ENCODE measurements around the gene SDK1. TPM values are rescaled to one million over a fixed set of nuclear protein-coding genes. Genes with fewer than 3 reads are reported as not detected.

The SDK1 gene
- total RNA-seq, 1 donor from 2014 or later = 0.16 TPM

DNA sequence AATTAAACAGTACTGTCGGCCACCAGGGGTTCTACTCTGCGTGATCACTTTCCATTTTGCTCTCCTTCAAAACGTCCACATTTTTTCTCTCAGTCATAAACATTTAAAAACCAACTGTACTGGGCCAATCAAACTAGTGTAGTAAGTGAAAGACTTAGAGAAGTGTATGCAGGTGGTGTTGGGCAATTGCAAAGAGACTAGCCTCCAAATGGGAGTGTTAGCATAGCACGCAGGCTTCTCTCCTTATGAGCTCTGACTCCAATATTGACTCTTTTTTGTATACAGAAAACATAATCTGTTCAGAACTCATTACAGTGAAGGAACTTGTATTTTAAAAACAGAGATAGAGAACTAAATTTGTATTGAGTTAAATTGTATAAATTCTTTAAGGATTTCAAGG, 150.6 kb downstream of the SDK1 start:
- Mint-ChIP-seq H3K27ac (no peak overlapping the region), H3K36me3 (ENCODE audit: low read depth) (no peaks in the 10 kb centered on the region), H3K9me3 (peaks cover 4% of the 10 kb centered on the region), H3K4me3 (no peak overlapping the region), H3K4me1 (peaks cover 3% of the 10 kb centered on the region), H3K27me3 (peaks cover 4% of the 10 kb centered on the region)
- intact Hi-C loops (cut with micrococcal nuclease) = no loop called here
- DNase-seq = no peak

DNA sequence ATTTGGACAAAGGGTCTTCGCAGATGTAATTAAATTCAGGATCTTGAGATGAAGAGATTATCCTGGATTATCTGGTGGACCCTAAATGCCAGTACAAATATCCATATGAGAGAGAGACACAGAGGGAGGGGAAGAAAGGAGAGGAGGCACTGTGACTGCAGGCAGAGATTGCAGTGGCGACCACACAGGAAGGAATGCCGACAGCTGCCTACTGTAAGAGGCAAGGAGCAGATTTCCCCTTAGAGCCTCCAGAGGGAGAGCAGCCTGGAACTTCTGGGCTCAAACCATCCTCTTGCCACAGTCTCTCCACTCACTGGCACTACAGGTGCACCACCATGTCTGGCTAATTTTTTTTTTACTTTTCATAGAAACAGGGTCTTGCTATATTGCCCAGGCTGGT, 152.3 kb downstream of the SDK1 start:
- Mint-ChIP-seq H3K27ac (no peak overlapping the region), H3K36me3 (ENCODE audit: low read depth) (no peaks in the 10 kb centered on the region), H3K9me3 (peaks cover 8% of the 10 kb centered on the region), H3K4me1 (peaks cover 3% of the 10 kb centered on the region), H3K27me3 (peaks cover 4% of the 10 kb centered on the region), H3K4me3 (no peak overlapping the region)
- intact Hi-C loops (cut with micrococcal nuclease) = no loop called here
- no peak for DNase-seq

DNA sequence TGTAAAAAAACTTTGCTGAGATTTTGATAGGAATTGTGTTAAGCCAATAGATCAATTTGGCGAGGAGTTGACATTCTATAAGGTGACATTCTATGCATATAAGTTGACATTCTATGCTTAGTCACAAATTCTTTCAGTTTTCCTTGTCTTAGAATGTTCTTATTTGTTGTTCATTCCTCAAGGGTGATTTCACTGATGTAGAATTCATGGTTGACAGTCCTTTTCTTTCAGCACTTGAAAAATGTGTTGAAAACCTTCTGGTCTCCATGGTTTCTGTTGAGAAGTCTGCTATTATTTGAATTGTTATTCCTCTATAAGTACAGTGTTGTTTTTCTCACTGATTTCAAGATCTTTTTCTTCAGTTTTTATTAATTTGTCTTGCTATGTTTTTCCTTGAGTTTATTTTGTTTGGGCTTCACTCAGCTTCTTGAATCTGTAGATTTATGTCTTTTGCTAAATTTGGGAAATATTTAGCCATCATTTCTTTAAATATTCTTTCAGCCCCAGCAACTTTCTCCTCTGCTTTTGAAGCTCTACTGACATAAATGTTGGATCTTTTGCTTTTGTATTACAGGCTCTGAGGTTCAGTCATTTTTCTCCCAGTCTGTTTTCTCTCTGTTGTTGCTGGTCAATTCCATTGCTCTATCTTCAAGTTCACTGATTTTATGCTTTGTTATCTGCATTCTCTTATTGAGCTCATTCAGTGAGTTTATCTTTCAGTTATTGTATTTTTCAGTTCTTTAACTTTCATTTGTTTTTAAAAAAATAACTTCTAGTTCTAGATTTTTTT, 154.9 kb downstream of the SDK1 start:
- intact Hi-C loops (cut with micrococcal nuclease) = no loop called here
- no peak for DNase-seq
- no peaks in the 10 kb centered on the region for H3K36me3 Mint-ChIP-seq (ENCODE audit: low read depth)
- H3K27ac Mint-ChIP-seq = no peak overlapping the region
- no peak overlapping the region for H3K4me3 Mint-ChIP-seq
- H3K4me1 Mint-ChIP-seq = peaks cover 4% of the 10 kb centered on the region
- H3K27me3 Mint-ChIP-seq = peaks cover 4% of the 10 kb centered on the region
- peaks cover 13% of the 10 kb centered on the region for H3K9me3 Mint-ChIP-seq

DNA sequence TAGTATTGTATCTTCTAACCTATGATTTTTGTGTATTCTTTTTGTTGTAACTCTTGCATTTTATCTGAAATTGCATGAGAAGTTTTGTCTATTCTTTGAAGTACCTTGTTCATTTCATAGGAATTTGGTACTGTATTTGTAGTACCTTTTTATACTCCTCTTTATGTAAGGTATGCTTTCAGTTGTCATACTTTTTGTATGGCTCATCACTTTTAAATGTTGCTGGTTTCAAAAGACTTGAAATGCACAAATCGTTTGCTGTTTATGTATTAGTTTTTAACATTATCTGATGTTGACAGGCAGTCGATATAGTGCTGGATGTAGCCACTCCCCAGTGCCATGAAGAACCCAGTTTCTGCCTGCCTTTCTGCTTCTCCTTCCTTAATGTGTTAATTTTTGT, 158.1 kb downstream of the SDK1 start:
- peaks cover 23% of the 10 kb centered on the region for H3K4me1 Mint-ChIP-seq
- no peak for DNase-seq
- no peak overlapping the region for H3K4me3 Mint-ChIP-seq
- no peaks in the 10 kb centered on the region for H3K36me3 Mint-ChIP-seq (ENCODE audit: low read depth)
- H3K27me3 Mint-ChIP-seq = no peaks in the 10 kb centered on the region
- intact Hi-C loops (cut with micrococcal nuclease) = no loop called here
- no peak overlapping the region for H3K27ac Mint-ChIP-seq
- peaks cover 13% of the 10 kb centered on the region for H3K9me3 Mint-ChIP-seq

DNA sequence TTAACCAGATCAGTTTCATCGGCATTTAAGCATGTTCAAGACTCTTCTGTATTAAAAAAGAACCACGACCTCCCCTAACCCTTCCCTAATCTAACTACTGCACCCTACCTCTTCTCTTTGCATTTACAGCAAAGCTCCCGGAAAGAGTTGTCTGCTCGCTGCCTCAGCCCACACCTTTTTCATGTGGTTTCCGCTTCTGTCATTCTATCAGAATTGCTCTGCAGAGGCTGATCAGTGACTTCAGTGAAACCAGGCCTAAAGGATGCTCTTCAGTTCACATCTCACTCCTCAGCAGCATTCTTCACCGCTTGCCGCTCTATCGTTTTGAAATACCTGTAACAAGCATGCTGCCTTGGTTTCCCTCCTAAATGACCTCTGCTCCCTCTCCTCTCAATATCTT, 160.9 kb downstream of the SDK1 start:
- Mint-ChIP-seq H3K36me3 (ENCODE audit: low read depth) (no peaks in the 10 kb centered on the region), H3K4me3 (peak overlapping the region; percentile 76), H3K27ac (peak overlapping the region; percentile 81), H3K9me3 (peaks cover 13% of the 10 kb centered on the region), H3K27me3 (no peaks in the 10 kb centered on the region), H3K4me1 (peaks cover 27% of the 10 kb centered on the region)
- peak; percentile 92 for DNase-seq
- intact Hi-C loops (cut with micrococcal nuclease) = loop anchor here (2.0 to 10.0 kb wide), 3 partner anchors 31 to 160 kb away; partner anchors contain the start of gene SDK1

DNA sequence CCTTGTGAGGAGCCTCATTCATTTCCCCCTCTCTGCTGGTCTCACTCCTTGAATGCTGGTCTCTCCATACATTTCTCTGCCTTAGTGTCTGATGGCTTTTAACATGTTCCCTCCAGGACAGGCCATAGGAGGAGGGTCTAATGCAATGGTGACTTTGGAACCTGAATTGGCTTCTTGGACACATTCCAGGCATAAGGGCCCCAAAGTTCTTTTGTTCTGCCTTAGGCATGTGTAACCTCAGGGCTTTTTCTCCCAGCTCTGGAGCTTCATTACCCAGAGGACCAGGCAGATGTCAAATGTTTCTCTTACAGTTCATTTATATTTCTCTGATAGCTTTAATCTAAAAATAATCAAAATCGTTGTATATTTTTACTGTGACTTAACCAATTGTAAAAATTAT, 162.6 kb downstream of the SDK1 start:
- intact Hi-C loops (cut with micrococcal nuclease) = loop anchor here (2.0 to 10.0 kb wide), 3 partner anchors 29 to 161 kb away; partner anchors contain the start of gene SDK1
- Mint-ChIP-seq H3K4me1 (peaks cover 27% of the 10 kb centered on the region), H3K4me3 (no peak overlapping the region), H3K27ac (no peak overlapping the region), H3K27me3 (no peaks in the 10 kb centered on the region), H3K36me3 (ENCODE audit: low read depth) (no peaks in the 10 kb centered on the region), H3K9me3 (peaks cover 4% of the 10 kb centered on the region)
- DNase-seq = no peak

DNA sequence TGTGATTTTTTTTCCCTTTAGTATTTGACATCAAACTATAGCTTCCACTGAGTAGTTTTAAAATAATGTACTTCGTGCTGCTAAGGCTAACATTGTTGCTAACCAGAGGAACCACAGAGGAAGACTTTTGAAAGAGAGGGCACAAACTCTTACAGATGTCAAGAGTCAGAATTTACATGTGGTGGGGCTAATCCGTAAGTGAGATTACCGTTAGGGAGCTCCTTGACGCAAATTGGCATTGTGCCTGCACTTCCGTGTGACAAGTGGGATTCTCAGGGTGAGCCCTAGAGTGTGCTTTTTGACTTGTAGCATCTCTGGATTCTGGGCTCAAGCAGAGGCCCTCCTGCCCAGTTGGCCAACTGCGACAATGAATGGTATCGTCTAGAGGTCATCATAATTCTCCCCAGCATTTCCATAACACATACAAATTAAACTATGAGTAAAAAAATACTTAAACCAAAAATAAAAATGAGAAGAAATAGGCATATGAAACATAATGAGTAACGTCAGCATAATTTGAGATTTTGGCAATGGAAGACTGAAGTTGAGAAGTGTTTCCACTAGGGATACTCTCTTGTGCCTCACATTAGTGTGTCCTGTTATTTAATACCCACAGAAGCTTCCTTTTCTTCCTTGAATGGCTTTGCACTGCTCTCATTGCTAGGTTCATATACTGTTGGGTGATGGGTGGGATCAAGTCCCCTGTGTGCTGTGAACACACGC, 164.0 kb downstream of the SDK1 start:
- Mint-ChIP-seq H3K27ac (no peak overlapping the region), H3K9me3 (no peaks in the 10 kb centered on the region), H3K4me1 (peaks cover 27% of the 10 kb centered on the region), H3K4me3 (no peak overlapping the region), H3K27me3 (no peaks in the 10 kb centered on the region), H3K36me3 (ENCODE audit: low read depth) (no peaks in the 10 kb centered on the region)
- intact Hi-C loops (cut with micrococcal nuclease) = loop anchor here (5.0 to 10.0 kb wide), 2 partner anchors 60 to 163 kb away; partner anchors contain the start of gene SDK1
- DNase-seq = peak; percentile 63

DNA sequence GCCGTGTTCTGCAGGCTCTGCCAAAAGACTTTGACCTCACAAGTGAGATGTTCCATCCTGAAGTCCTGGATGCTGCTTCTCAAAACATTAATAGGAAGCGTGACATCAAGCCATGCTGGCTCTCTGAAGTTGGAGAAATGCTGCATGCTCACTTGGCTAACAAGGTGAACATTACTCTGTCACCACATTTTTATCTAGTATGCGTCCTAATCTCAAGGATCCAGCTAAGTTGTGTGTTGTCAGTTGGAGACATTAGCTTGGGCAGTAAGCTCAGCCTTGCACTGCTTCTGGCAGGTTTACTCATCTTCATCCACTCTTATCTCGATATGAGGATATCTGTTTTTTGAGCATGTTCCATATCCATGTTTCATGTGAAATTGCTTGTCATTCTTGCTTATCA, 165.2 kb downstream of the SDK1 start:
- no peaks in the 10 kb centered on the region for H3K9me3 Mint-ChIP-seq
- H3K4me3 Mint-ChIP-seq = no peak overlapping the region
- H3K27me3 Mint-ChIP-seq = peaks cover 1% of the 10 kb centered on the region
- H3K27ac Mint-ChIP-seq = no peak overlapping the region
- intact Hi-C loops (cut with micrococcal nuclease) = loop anchor here (10.0 kb wide), 1 partner anchor 61 kb away; no protein-coding TSS in a partner anchor
- no peak for DNase-seq
- H3K4me1 Mint-ChIP-seq = peaks cover 24% of the 10 kb centered on the region
- H3K36me3 Mint-ChIP-seq (ENCODE audit: low read depth) = no peaks in the 10 kb centered on the region

DNA sequence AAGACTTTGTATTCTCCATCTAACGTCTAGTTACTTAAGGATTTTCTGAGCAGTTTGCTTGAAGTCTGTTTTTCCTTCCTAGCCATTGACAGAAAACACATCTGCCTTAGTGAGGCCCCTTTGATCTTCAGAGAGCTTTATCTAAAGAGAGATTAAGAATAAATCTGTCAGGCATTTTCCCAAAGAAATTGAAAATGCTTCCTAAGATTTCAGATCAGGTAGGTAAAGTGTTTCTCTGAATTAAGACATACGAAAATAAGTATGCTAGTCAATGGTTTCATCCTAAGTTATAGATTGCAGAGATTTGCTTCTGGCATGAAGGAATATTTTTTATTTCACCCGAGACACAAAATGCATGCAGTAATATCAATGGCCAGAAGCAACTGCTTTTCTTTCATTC, 168.6 kb downstream of the SDK1 start:
- intact Hi-C loops (cut with micrococcal nuclease) = loop anchor here (10.0 kb wide), 1 partner anchor 65 kb away; no protein-coding TSS in a partner anchor
- peaks cover 1% of the 10 kb centered on the region for H3K27me3 Mint-ChIP-seq
- DNase-seq = no peak
- peaks cover 4% of the 10 kb centered on the region for H3K4me1 Mint-ChIP-seq
- H3K27ac Mint-ChIP-seq = no peak overlapping the region
- no peaks in the 10 kb centered on the region for H3K36me3 Mint-ChIP-seq (ENCODE audit: low read depth)
- H3K4me3 Mint-ChIP-seq = no peak overlapping the region
- H3K9me3 Mint-ChIP-seq = no peaks in the 10 kb centered on the region

DNA sequence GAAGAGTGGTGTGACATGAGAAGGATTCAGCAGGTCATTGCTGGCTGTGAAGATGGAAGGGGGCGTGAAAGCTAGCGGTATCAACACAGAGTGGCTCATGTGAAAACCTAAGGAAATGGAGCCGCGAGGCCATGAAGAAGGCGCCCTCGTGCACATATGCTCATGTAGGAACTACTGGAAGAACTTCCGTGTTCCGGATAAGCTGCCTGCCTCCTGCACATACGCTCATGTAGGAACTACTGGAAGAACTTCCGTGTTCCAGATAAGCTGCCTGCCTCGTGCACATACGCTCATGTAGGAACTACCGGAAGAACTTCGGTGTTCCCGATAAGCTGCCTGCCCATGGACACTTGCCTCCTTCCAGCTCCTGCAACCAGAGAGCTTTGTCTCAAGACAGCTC, 179.1 kb downstream of the SDK1 start:
- intact Hi-C loops (cut with micrococcal nuclease) = no loop called here
- H3K27me3 Mint-ChIP-seq = peaks cover 5% of the 10 kb centered on the region
- no peak overlapping the region for H3K4me3 Mint-ChIP-seq
- no peak for DNase-seq
- H3K27ac Mint-ChIP-seq = no peak overlapping the region
- H3K4me1 Mint-ChIP-seq = no peaks in the 10 kb centered on the region
- H3K36me3 Mint-ChIP-seq (ENCODE audit: low read depth) = no peaks in the 10 kb centered on the region
- no peaks in the 10 kb centered on the region for H3K9me3 Mint-ChIP-seq

DNA sequence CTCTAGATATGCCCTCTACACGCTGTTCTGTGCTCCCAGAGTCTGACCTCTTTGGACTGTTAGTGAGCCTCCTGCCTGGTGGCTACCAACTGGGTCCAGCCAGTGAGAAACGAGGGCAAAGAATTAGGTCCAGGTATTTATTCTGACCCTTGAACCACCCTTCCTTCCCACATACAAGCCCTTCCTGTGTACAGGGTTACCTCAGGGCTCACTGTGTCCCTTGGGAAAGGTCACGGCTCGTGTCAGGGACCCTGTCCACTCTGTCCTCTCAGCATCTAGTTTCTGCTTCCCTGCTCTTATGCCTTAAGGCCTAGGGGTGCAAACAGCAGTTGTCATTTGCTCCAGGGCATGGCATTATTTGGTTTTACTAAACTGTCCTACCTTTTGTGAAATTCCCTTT, 180.4 kb downstream of the SDK1 start:
- no peaks in the 10 kb centered on the region for H3K36me3 Mint-ChIP-seq (ENCODE audit: low read depth)
- H3K27ac Mint-ChIP-seq = no peak overlapping the region
- H3K4me3 Mint-ChIP-seq = no peak overlapping the region
- H3K27me3 Mint-ChIP-seq = peaks cover 8% of the 10 kb centered on the region
- no peaks in the 10 kb centered on the region for H3K9me3 Mint-ChIP-seq
- intact Hi-C loops (cut with micrococcal nuclease) = no loop called here
- H3K4me1 Mint-ChIP-seq = no peaks in the 10 kb centered on the region
- no peak for DNase-seq

DNA sequence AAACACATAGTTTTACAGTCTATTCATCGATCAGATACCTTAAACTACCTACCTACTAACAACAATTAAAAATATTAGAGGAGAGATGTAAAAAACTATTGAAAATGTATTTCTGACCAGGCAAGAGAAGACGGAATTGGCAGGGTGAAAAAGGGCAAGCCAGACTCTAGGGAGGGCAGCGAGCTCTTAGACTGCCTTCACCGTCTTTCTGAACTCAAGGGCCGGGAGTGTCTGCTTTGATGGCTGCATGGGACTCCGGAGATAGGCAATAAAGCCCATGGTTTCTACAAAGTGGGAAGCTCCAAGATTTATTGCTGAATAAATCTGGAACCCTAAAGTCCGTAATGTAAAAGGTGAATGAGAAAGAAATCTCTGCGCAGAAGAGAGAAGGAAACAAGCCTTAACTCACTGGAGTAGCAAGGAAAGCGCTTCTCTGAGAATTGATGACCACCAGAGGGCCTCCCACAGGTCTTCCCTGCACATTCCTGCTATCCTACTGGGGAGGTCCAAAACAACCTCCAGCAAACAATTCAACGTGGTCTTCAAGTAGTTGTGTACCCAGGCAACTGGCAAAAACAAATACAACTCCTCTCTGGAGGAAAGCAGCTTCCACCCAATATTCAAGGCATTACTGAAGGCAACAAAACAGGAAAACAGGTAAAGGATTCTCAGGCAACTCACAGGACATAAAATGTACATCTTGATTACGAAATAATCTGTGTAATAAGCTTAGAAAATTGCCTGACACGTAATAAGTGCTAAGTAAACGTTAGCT, 181.3 kb downstream of the SDK1 start:
- intact Hi-C loops (cut with micrococcal nuclease) = no loop called here
- H3K27me3 Mint-ChIP-seq = peaks cover 8% of the 10 kb centered on the region
- no peak overlapping the region for H3K27ac Mint-ChIP-seq
- DNase-seq = no peak
- H3K4me3 Mint-ChIP-seq = no peak overlapping the region
- no peaks in the 10 kb centered on the region for H3K36me3 Mint-ChIP-seq (ENCODE audit: low read depth)
- no peaks in the 10 kb centered on the region for H3K9me3 Mint-ChIP-seq
- H3K4me1 Mint-ChIP-seq = no peaks in the 10 kb centered on the region

DNA sequence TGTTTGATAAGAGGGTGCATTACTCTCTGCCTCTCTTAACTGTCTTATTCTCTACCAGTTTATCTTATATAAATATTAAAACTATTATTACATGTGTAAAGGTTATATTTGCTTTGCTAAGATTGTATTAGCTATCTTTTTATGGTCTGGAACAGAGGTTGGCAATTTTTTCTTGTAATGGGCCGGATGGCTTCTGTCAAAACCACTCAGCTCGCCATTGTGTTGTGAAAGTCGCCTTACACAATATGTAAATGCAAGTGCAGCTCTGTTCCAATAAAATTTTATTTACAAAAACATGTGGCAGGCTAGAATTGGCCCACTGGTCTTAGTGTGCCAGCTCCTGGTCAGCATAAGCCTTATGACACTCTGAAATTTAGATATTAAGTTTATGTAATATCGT, 185.8 kb downstream of the SDK1 start:
- intact Hi-C loops (cut with micrococcal nuclease) = no loop called here
- H3K4me3 Mint-ChIP-seq = no peak overlapping the region
- no peak for DNase-seq
- H3K36me3 Mint-ChIP-seq (ENCODE audit: low read depth) = no peaks in the 10 kb centered on the region
- H3K9me3 Mint-ChIP-seq = no peaks in the 10 kb centered on the region
- no peak overlapping the region for H3K27ac Mint-ChIP-seq
- H3K27me3 Mint-ChIP-seq = peaks cover 15% of the 10 kb centered on the region
- no peaks in the 10 kb centered on the region for H3K4me1 Mint-ChIP-seq

DNA sequence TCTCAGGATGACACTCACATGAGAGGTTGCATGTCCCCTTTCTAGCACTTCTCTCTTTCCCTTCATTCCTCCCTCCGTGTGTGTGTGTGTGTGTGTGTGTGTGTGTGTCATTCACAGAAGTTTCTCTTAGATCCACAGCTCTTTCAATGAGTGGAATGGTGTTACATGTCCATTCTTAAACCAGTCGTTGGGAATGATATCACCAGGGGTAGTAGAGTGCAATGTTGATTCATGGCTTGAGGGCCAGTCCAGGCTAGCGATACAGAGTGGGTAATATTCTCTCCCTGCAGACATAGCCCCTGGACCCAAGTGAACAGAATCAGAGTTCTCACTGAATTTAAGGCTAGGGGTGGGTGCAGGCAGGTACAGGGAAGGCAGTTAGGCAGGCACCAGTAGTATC, 187.8 kb downstream of the SDK1 start:
- H3K4me3 Mint-ChIP-seq = no peak overlapping the region
- no peak overlapping the region for H3K27ac Mint-ChIP-seq
- H3K9me3 Mint-ChIP-seq = no peaks in the 10 kb centered on the region
- intact Hi-C loops (cut with micrococcal nuclease) = no loop called here
- no peaks in the 10 kb centered on the region for H3K36me3 Mint-ChIP-seq (ENCODE audit: low read depth)
- no peak for DNase-seq
- peaks cover 12% of the 10 kb centered on the region for H3K27me3 Mint-ChIP-seq
- peaks cover 3% of the 10 kb centered on the region for H3K4me1 Mint-ChIP-seq

Measured in activated CD4-positive, alpha-beta T cell treated with anti-CD3 and anti-CD28 coated beads, Interleukin-2, amount 10 ng/mL, durations not matched to agents 24 days and 14 days (primary cell).